ENCODE measurements around the gene LCA5.

Gene LCA5

DNA sequence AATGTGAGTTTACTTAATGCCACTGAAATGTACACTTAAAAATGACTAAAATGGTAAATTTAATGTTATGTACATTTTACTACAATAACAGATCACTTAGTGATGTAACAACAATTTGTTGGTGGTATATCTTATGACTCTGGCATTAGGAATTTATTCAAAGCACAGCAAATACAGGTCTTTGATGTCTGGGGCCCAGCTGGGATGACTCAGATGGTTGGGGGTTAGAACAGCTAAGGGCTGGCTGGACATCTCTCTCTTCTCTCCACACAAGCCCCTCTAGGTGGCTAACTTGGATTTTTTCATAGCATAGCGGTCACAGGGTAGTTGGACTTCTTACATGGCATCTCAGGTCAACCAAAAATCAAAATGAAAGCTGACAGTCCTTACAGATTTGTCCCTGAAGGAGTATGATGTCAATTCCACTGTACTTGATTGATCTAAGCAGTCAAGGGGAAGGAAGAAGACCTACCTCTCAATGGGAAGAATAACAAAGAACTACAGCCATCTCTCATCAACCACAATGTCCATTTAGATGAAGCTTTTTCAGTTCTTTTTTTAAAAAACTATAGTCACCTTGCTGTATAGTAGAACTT, 37.5 kb upstream of the LCA5 start:
- H3F3A ChIP-seq (ENCODE audit: control insufficient read depth, insufficient read depth): no peaks in the 10 kb centered on the region
- no peaks in the 10 kb centered on the region for H3K36me3 ChIP-seq (ENCODE audit: control insufficient read depth, low read length)
- no peaks in the 10 kb centered on the region for H3K9me3 ChIP-seq (ENCODE audit: control insufficient read depth, insufficient read depth, low read length)
- TF ChIP-seq, protein P1, sequence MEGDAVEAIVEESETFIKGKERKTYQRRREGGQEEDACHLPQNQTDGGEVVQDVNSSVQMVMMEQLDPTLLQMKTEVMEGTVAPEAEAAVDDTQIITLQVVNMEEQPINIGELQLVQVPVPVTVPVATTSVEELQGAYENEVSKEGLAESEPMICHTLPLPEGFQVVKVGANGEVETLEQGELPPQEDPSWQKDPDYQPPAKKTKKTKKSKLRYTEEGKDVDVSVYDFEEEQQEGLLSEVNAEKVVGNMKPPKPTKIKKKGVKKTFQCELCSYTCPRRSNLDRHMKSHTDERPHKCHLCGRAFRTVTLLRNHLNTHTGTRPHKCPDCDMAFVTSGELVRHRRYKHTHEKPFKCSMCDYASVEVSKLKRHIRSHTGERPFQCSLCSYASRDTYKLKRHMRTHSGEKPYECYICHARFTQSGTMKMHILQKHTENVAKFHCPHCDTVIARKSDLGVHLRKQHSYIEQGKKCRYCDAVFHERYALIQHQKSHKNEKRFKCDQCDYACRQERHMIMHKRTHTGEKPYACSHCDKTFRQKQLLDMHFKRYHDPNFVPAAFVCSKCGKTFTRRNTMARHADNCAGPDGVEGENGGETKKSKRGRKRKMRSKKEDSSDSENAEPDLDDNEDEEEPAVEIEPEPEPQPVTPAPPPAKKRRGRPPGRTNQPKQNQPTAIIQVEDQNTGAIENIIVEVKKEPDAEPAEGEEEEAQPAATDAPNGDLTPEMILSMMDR (IDR thresholded peaks at IDR 0.05; ENCODE audit: low read depth, low read length, poor library complexity, severe bottlenecking): no peak
- TF ChIP-seq EZH2phosphoT487 (IDR thresholded peaks at IDR 0.05; ENCODE audit: borderline replicate concordance, low read length): no peak
- H3K27ac ChIP-seq (ENCODE audit: low read depth, low read length): no peak overlapping the region
- H4K20me1 ChIP-seq (ENCODE audit: control insufficient read depth, insufficient read depth, low read depth, low read length): no peaks in the 10 kb centered on the region
- no peaks in the 10 kb centered on the region for H3K9me2 ChIP-seq (replicated peaks; ENCODE audit: control insufficient read depth, low read length)
- H3K4me3 ChIP-seq (ENCODE audit: low read length): no peak overlapping the region
- H3K79me2 ChIP-seq (ENCODE audit: control insufficient read depth, low read length): no peaks in the 10 kb centered on the region
- H3K4me1 ChIP-seq (ENCODE audit: control insufficient read depth, low read length): no peaks in the 10 kb centered on the region
- H3K27me3 ChIP-seq (ENCODE audit: control insufficient read depth, low read length): 0 out of 2 replicates have a peak, but pooled peaks cover 4% of the 10 kb centered on the region
- H3K4me2 ChIP-seq (ENCODE audit: low read length): no peak overlapping the region

DNA sequence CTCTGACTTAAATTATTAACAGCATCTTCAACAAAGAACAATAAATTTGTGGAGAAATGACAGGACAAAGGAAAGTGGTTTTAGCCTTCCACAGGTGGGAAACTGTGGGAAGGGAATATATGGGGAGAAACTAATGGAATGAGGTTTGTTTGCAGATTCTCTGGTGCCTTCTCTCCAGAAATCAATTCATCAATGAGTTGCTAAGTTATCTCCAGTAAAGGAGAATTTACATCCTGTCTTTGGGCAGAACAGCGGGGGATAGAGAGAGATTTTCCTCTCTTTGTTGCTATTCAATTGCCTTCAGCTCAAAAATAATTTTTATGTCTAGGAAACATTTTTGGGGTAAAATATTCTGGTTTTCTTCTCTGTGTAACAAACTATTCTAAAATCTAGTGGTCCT, 36.9 kb upstream of the LCA5 start:
- Histone ChIP-seq H3K27ac (ENCODE audit: low read depth, low read length) (no peak overlapping the region), H3K4me1 (ENCODE audit: control insufficient read depth, low read length) (no peaks in the 10 kb centered on the region), H3K27me3 (ENCODE audit: control insufficient read depth, low read length) (0 out of 2 replicates have a peak, but pooled peaks cover 4% of the 10 kb centered on the region), H3F3A (ENCODE audit: control insufficient read depth, insufficient read depth) (no peaks in the 10 kb centered on the region), H3K9me2 (replicated peaks; ENCODE audit: control insufficient read depth, low read length) (no peaks in the 10 kb centered on the region), H3K9me3 (ENCODE audit: control insufficient read depth, insufficient read depth, low read length) (no peaks in the 10 kb centered on the region), H4K20me1 (ENCODE audit: control insufficient read depth, insufficient read depth, low read depth, low read length) (no peaks in the 10 kb centered on the region), H3K4me2 (ENCODE audit: low read length) (no peak overlapping the region), H3K4me3 (ENCODE audit: low read length) (no peak overlapping the region), H3K36me3 (ENCODE audit: control insufficient read depth, low read length) (no peaks in the 10 kb centered on the region), H3K79me2 (ENCODE audit: control insufficient read depth, low read length) (no peaks in the 10 kb centered on the region)
- TF ChIP-seq EZH2phosphoT487 (IDR thresholded peaks at IDR 0.05; ENCODE audit: borderline replicate concordance, low read length): no peak
- TF ChIP-seq, protein P1 (IDR thresholded peaks at IDR 0.05; ENCODE audit: low read depth, low read length, poor library complexity, severe bottlenecking): no peak

DNA sequence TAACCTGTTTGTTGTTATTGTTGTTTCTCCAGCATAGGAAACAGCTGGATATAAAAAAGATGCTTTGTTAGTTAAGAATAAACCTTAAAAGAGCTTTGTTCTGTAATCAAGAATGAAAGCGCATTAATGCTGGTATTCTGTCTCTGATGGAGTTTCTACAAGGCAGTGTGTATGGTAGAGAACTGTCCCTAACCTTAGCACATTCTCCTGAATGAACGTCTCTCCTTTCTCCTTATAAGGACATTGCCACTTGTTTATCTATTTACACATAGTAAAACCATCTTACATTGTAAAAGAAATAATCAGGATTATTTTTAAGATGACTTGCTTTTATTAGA, 33.8 kb upstream of the LCA5 start:
- Histone ChIP-seq H3K4me1 (ENCODE audit: control insufficient read depth, low read length) (no peaks in the 10 kb centered on the region), H4K20me1 (ENCODE audit: control insufficient read depth, insufficient read depth, low read depth, low read length) (no peaks in the 10 kb centered on the region), H3K4me3 (ENCODE audit: low read length) (no peak overlapping the region), H3K36me3 (ENCODE audit: control insufficient read depth, low read length) (no peaks in the 10 kb centered on the region), H3K27me3 (ENCODE audit: control insufficient read depth, low read length) (0 out of 2 replicates have a peak, but pooled peaks cover 4% of the 10 kb centered on the region), H3K27ac (ENCODE audit: low read depth, low read length) (no peak overlapping the region), H3K9me2 (replicated peaks; ENCODE audit: control insufficient read depth, low read length) (no peaks in the 10 kb centered on the region), H3K9me3 (ENCODE audit: control insufficient read depth, insufficient read depth, low read length) (no peaks in the 10 kb centered on the region), H3K4me2 (ENCODE audit: low read length) (no peak overlapping the region), H3F3A (ENCODE audit: control insufficient read depth, insufficient read depth) (no peaks in the 10 kb centered on the region), H3K79me2 (ENCODE audit: control insufficient read depth, low read length) (no peaks in the 10 kb centered on the region)
- no peak for TF ChIP-seq EZH2phosphoT487 (IDR thresholded peaks at IDR 0.05; ENCODE audit: borderline replicate concordance, low read length)
- TF ChIP-seq, protein P1 (IDR thresholded peaks at IDR 0.05; ENCODE audit: low read depth, low read length, poor library complexity, severe bottlenecking): no peak
